Inflammatory macrophage (primary cell): ENCODE data around the gene B4GALNT4.
A peak's percentile ranks its signal among the peaks of the same experiment; 100 is the strongest.
"Not testable (repeated sequence)": the region's sequence is repeated elsewhere in the genome, so short reads cannot be mapped to it uniquely, and the experiment has no call there.

Source experiments
- DNase-seq, 2 donors: peaks; one replicate each; pipeline ENCODE4 v3.0.0-alpha.2; 2020 to 2022

B4GALNT4 gene

GRCh38 chr11:336659-337198 lies 32.6 kb upstream of the B4GALNT4 start:
- DNase-seq: no peak

DNA sequence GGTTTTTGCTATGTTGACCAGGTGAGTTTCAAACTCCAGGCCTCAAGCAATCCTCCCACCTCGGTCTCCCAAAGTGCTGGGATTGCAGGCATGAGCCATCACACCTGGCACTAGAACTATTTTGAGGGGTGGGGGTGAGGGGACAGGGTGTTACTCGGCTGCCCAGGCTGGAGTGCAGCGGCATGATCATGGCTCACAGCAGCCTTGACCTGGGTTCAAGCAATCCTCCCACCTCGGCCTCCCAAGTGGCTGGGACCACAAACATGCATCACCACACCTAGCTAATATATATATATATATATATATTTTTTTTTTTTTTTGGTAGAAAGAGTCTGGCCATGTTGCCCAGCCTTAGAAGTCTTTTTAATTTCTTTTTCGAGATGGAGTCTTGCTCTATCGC lies 31.6 kb upstream of the B4GALNT4 start:
- DNase-seq: no peak

GRCh38 chr11:339963-340362 lies 29.3 kb upstream of the B4GALNT4 start:
- DNase-seq: no peak

- DNase-seq: no peak
Measured at GRCh38 chr11:340539-341512, 28.5 kb upstream of the B4GALNT4 start.

- DNase-seq: no peak
Measured at GRCh38 chr11:342328-342727, 27.0 kb upstream of the B4GALNT4 start.

DNA sequence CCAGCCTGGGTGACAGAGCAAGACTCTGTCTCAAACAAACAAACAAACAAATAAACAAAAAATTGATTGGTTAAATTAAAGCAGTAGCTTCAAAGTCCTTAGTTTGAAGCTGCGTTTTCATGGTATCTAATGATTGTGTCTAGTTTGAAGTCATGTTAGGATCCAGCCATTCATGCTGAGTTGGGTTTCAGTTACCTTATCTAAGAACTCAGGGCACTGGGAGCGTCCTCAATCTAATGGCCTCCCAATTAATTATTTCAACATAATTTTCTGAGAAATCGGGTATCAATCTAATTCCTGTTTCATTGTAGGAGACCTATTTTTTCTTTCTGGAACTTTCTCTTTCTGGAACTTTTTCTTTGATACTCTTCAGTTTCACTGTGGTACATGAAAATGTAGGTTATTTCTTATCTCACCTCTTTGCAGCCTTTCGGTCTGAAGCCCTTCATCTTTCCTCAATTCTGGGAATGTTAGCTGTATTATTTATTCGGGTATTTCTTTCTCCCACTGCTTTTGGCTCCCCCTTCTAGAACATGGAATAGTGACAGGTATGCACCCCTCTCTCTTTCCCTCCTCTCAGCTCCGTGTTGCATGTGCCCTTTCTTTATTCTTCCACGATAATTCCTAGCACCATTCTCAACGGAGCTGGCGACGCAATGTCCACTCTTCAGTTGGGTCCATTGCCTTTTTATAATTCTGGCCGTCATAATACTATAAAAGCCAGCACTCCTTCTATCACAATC lies 24.3 kb upstream of the B4GALNT4 start:
- no peak for DNase-seq

DNA sequence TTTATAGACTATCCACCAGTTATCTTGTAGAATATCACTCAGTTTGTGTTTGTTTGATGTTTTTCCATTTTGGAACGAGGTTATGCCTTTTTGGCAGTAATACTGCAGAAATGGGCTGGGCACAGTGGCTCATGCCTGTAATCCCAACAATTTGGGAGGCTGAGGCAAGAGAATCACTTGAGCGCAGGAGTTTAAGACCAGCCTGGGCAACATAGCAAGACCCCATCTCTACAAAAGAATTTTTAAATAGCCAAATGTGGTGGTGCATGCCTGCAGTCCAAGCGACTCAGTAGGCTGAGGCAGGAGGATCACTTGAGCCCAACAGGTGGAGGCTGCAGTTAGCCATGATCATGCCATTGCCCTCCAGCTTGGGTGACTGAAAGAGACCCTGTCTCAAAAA lies 22.8 kb upstream of the B4GALNT4 start:
- DNase-seq: no peak

- not testable (repeated sequence) for DNase-seq
Measured at GRCh38 chr11:349270-349954, 19.9 kb upstream of the B4GALNT4 start.

- DNase-seq: not testable (repeated sequence)
Measured at GRCh38 chr11:350033-350722, 19.1 kb upstream of the B4GALNT4 start.

DNA sequence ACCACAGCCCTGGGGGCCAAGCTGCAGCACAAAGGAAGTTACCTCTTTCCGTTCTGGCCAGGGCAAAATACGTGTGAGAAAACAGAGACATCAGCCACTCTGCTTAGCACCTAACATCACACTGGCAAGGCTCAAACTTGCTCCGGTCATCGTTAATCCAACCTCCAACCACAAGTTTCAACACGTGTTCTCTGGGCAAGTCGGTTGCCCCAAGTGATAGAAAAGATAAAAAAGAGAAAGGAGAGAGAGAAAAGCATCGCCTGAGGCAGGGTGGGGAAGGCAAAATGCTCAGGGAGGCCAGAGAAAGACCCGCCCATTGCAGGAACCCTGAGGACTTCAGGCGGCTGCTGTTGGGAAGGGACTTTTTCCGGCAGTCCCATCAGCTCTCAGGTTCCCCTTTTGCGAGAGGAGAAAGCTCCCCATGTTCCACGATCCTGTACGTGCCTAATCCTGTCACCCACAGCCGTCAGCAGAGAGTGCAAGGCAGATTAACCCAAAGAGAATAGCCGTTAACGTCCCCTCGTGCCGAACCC lies 18.5 kb upstream of the B4GALNT4 start:
- peak; percentile 17 to 42 for DNase-seq

- DNase-seq: no peak
Measured at GRCh38 chr11:351411-351810, 17.9 kb upstream of the B4GALNT4 start.

GRCh38 chr11:352456-353031 lies 16.8 kb upstream of the B4GALNT4 start:
- DNase-seq: no peak

GRCh38 chr11:353179-353873 lies 16.0 kb upstream of the B4GALNT4 start:
- DNase-seq: no peak

GRCh38 chr11:355581-356458 lies 13.5 kb upstream of the B4GALNT4 start:
- no peak for DNase-seq

DNA sequence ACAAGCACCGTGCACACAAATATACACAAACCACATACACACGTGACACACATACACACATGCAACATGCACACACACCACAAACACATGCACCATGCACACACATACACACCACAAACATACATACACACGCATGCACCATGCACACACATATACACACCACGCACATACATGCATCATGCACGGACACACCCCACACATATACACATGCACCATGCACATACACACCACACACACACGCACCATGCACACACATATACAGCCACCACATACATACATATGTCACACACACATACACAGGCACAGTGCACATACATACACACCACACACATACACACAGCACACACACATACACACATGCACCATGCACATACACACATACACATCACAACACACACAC lies 12.7 kb upstream of the B4GALNT4 start:
- DNase-seq: no peak

DNA sequence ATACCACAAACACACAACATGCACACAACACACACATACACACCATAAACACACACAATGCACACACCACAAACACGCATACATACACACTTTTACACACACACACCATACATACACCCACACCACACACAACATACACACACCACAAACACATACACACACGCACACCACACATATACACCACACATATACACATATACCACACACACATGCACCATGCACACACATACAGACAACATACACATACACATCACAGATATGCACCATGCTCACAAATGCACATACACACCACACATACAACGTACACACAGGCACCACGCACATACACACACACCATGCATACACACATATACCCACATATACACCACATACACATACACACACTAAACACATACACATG lies 11.7 kb upstream of the B4GALNT4 start:
- no peak for DNase-seq

GRCh38 chr11:358129-358800 lies 11.0 kb upstream of the B4GALNT4 start:
- DNase-seq: no peak

DNA sequence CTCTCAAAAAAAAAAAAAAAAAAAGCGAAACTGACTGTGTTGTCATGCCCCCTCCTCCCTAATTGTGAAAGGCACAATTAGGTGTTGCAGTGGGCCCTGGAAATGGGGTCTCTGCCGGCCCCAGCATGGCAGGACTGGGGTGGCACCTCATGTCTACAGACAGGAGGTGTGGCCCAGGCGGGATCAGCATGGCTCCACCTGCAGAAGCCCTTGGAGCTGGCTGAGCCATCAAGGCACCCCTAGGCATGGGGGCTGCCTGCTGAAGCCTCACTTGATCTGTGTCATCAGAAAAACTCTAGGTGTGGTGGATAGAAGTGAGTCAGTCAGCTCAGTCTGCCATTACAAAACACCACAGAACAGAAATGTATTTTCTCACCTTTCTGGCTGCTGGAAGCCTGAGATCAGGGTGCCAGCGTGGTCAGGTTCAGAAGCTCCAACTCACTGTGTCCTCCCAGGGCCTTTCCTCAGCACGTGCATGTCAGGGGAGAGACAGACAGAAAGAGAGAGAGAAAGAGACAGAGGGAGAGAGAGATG lies 10.1 kb upstream of the B4GALNT4 start:
- DNase-seq: no peak
